Epithelial cell of proximal tubule (primary cell): ENCODE data around the gene NRXN3. TPM values are rescaled to one million over a fixed set of nuclear protein-coding genes. Genes with fewer than 3 reads are reported as not detected.

Experiments used
- DNase-seq: peaks from one replicate; pipeline ENCODE4 v3.0.0-alpha.2; 2011; ENCODE audit warnings: low read depth
- H3K4me3 ChIP-seq: 2 replicates; pipeline ENCODE4 v1.5.1; 2011; ENCODE audit warnings: low read depth, mild to moderate bottlenecking, low read length
- total RNA-seq: library from RNA; depleted of rRNA; stranded (reverse); fragments of >200 nt; gene quantifications from 2 replicates; pipeline ENCODE4 v1.2.3, GENCODE V29; 2015
- TF ChIP-seq, protein P1 (sequence below): conservative IDR thresholded peaks from 2 replicates; pipeline ENCODE4 v1.5.1; 2012; ENCODE audit warnings: low read depth, mild to moderate bottlenecking, low read length

NRXN3 gene
- total RNA-seq, 1 donor from 2014 or later: 1.2 TPM

GRCh38 chr14:79150226-79150625 lies 980.1 kb downstream of the NRXN3 start:
- H3K4me3 ChIP-seq: no peak overlapping the region
- TF ChIP-seq, protein P1, sequence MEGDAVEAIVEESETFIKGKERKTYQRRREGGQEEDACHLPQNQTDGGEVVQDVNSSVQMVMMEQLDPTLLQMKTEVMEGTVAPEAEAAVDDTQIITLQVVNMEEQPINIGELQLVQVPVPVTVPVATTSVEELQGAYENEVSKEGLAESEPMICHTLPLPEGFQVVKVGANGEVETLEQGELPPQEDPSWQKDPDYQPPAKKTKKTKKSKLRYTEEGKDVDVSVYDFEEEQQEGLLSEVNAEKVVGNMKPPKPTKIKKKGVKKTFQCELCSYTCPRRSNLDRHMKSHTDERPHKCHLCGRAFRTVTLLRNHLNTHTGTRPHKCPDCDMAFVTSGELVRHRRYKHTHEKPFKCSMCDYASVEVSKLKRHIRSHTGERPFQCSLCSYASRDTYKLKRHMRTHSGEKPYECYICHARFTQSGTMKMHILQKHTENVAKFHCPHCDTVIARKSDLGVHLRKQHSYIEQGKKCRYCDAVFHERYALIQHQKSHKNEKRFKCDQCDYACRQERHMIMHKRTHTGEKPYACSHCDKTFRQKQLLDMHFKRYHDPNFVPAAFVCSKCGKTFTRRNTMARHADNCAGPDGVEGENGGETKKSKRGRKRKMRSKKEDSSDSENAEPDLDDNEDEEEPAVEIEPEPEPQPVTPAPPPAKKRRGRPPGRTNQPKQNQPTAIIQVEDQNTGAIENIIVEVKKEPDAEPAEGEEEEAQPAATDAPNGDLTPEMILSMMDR: no peak
- no peak for DNase-seq

GRCh38 chr14:79157369-79157768 lies 987.2 kb downstream of the NRXN3 start:
- no peak for DNase-seq
- no peak overlapping the region for H3K4me3 ChIP-seq
- TF ChIP-seq, protein P1: no peak

- no peak overlapping the region for H3K4me3 ChIP-seq
- no peak for DNase-seq
- TF ChIP-seq, protein P1: no peak
These were observed 991.4 kb downstream of the NRXN3 start for GRCh38 chr14:79161571-79161970.

GRCh38 chr14:79162833-79163232 lies 992.7 kb downstream of the NRXN3 start:
- TF ChIP-seq, protein P1: no peak
- DNase-seq: no peak

DNA sequence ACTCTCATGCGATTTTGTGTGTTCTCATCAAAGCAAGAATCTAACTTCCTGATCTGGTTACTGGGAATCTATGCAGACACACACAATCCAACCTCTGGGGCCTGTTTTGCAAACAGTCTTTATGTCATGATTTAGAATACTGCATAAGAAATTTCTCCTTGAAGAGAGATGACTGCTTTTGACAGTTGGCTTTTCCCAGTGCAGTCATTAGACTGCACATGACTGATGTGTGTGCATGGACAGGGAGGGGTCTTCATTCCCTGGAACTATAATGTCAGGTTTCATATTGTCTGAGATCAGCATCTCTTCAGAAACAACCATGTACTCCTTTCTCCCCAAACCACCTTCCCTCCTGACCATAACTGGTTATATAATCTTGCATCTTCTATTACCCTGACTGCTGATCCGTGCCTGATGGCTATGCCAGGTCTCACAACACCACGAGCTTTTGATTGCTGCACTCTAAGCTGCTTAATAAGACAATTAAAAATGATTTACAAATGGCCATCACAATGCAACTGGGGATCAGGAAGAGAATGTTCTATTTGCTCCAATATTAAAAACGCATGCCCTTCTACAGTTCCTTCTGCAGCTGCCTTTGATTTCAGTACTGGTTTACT lies 995.4 kb downstream of the NRXN3 start:
- no peak for DNase-seq
- H3K4me3 ChIP-seq: no peak overlapping the region
- TF ChIP-seq, protein P1: no peak

More at GRCh38 chr14:79162833-79163232, 992.7 kb downstream of the NRXN3 start:
- no peak overlapping the region for H3K4me3 ChIP-seq

DNA sequence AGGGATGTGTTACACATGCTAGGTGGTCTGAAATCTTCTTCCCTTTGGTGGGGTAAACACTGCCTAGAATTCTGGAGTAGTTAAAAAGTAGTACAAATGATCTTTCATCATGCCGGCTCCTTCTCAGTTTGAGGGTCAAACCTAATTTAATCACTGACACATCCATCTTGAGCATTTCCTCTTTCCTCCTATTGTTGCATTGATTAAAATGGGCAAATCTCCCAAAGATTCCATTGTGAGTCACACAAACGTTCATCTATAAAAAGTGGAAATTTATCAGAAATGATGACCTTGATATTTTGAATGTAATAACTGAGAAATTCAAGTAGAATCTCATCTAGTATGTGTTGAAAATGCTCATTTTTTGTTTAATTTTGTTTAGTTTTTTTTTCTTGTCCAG lies 996.0 kb downstream of the NRXN3 start:
- DNase-seq: no peak
- H3K4me3 ChIP-seq: no peak overlapping the region
- TF ChIP-seq, protein P1: no peak

- H3K4me3 ChIP-seq: no peak overlapping the region
- TF ChIP-seq, protein P1: no peak
- no peak for DNase-seq
These were observed 997.8 kb downstream of the NRXN3 start for GRCh38 chr14:79167957-79168356.
